Measurements from ENCODE around the gene TECRL. TPM values are rescaled to one million over a fixed set of nuclear protein-coding genes. Genes with fewer than 3 reads are reported as not detected.

The TECRL gene
- total RNA-seq, 1 donor from 2014 or later, result not detected

GRCh38 chr4:64368741-64369140 lies 40.5 kb downstream of the TECRL start:
- no peaks in the 10 kb centered on the region for H3K36me3 ChIP-seq
- no peak overlapping the region for H2AFZ ChIP-seq (replicated peaks)
- no peak overlapping the region for H3K27ac Mint-ChIP-seq
- H3K79me2 ChIP-seq (ENCODE audit: low read depth), result no peaks in the 10 kb centered on the region
- no peak overlapping the region for H3K4me3 ChIP-seq
- no peaks in the 10 kb centered on the region for H3K9me3 ChIP-seq (ENCODE audit: low read depth)
- H4K20me1 ChIP-seq (ENCODE audit: low read depth), result no peaks in the 10 kb centered on the region
- no peak overlapping the region for H3K4me2 ChIP-seq
- no peak overlapping the region for H3K4me3 Mint-ChIP-seq
- TF ChIP-seq CTCF (IDR thresholded peaks at IDR 0.05), result no peak
- no peak for TF ChIP-seq EZH2 (IDR thresholded peaks at IDR 0.05)
- no peak for TF ChIP-seq EZH2phosphoT487 (IDR thresholded peaks at IDR 0.05)
- H3K36me3 Mint-ChIP-seq, result no peaks in the 10 kb centered on the region
- H3K9ac ChIP-seq, result no peak overlapping the region
- no peaks in the 10 kb centered on the region for H3K4me1 Mint-ChIP-seq
- no peak overlapping the region for H3K27ac ChIP-seq
- no peaks in the 10 kb centered on the region for H3F3A ChIP-seq (ENCODE audit: low read depth)
- H3K4me1 ChIP-seq, result no peaks in the 10 kb centered on the region
- H3K27me3 Mint-ChIP-seq (ENCODE audit: insufficient read depth, low read depth), result no peaks in the 10 kb centered on the region
- no peaks in the 10 kb centered on the region for H3K9me3 Mint-ChIP-seq
- no peak for DNase-seq (ENCODE audit: low spot score)
- no peaks in the 10 kb centered on the region for H3K27me3 ChIP-seq

GRCh38 chr4:64361399-64361740 lies 47.9 kb downstream of the TECRL start:
- H3K4me1 ChIP-seq, result no peaks in the 10 kb centered on the region
- H2AFZ ChIP-seq (replicated peaks), result no peak overlapping the region
- Mint-ChIP-seq H3K9me3 (no peaks in the 10 kb centered on the region), H3K4me3 (no peak overlapping the region), H3K4me1 (no peaks in the 10 kb centered on the region), H3K27ac (no peak overlapping the region), H3K27me3 (ENCODE audit: insufficient read depth, low read depth) (peaks cover 2% of the 10 kb centered on the region), H3K36me3 (no peaks in the 10 kb centered on the region)
- H3K9ac ChIP-seq, result no peak overlapping the region
- no peaks in the 10 kb centered on the region for H3K36me3 ChIP-seq
- H3K4me3 ChIP-seq, result no peak overlapping the region
- no peaks in the 10 kb centered on the region for H3F3A ChIP-seq (ENCODE audit: low read depth)
- no peak for DNase-seq (ENCODE audit: low spot score)
- H4K20me1 ChIP-seq (ENCODE audit: low read depth), result no peaks in the 10 kb centered on the region
- no peak for TF ChIP-seq EZH2phosphoT487 (IDR thresholded peaks at IDR 0.05)
- no peak for TF ChIP-seq CTCF (IDR thresholded peaks at IDR 0.05)
- TF ChIP-seq EZH2 (IDR thresholded peaks at IDR 0.05), result no peak
- no peaks in the 10 kb centered on the region for H3K79me2 ChIP-seq (ENCODE audit: low read depth)
- H3K9me3 ChIP-seq (ENCODE audit: low read depth), result no peaks in the 10 kb centered on the region
- H3K27ac ChIP-seq, result no peak overlapping the region
- H3K27me3 ChIP-seq, result no peaks in the 10 kb centered on the region
- H3K4me2 ChIP-seq, result no peak overlapping the region

DNA sequence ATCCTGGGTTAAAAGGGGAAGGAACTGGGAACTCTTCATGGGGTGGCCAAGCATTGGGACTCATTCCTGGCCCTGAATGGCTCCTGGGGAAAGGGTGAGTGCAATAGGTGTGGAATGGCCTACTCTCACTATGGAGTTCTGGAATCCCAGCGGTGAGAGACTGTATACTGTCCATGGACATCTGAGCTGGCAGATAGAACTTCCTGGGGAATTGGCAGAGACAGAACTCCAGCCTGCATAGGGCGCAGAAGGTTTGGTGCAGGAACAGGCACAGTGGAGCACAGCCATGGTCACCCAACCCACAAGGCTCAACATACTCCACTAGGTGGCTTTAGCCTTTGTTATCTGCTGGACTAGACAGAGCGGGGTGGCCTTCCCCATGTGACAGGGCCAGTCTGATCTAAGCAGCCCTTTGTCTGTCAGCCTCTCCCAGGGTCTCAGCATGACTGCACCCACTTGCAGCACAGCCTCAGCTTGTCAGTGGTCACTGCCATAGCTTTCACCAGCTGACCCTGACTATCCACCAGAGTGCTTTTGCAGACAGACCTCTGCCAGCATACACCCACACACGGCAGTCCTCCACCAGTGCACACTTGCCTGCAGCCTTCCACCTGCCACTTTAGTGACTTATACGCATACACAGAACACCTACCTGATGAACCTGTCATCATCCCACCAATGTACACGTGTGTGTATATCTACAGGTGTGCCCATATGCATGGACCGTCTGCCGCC lies 48.4 kb downstream of the TECRL start:
- Mint-ChIP-seq H3K4me1 (no peaks in the 10 kb centered on the region), H3K27ac (no peak overlapping the region), H3K9me3 (no peaks in the 10 kb centered on the region), H3K27me3 (ENCODE audit: insufficient read depth, low read depth) (peaks cover 2% of the 10 kb centered on the region), H3K36me3 (no peaks in the 10 kb centered on the region), H3K4me3 (no peak overlapping the region)
- Histone ChIP-seq H3K4me3 (no peak overlapping the region), H3K4me1 (no peaks in the 10 kb centered on the region), H3K9me3 (ENCODE audit: low read depth) (no peaks in the 10 kb centered on the region), H3K27ac (no peak overlapping the region), H3K79me2 (ENCODE audit: low read depth) (no peaks in the 10 kb centered on the region), H2AFZ (replicated peaks) (no peak overlapping the region), H3K4me2 (no peak overlapping the region), H3K27me3 (no peaks in the 10 kb centered on the region), H3K9ac (no peak overlapping the region), H4K20me1 (ENCODE audit: low read depth) (no peaks in the 10 kb centered on the region), H3F3A (ENCODE audit: low read depth) (no peaks in the 10 kb centered on the region), H3K36me3 (no peaks in the 10 kb centered on the region)
- TF ChIP-seq CTCF (IDR thresholded peaks at IDR 0.05), result no peak
- no peak for TF ChIP-seq EZH2phosphoT487 (IDR thresholded peaks at IDR 0.05)
- no peak for TF ChIP-seq EZH2 (IDR thresholded peaks at IDR 0.05)
- no peak for DNase-seq (ENCODE audit: low spot score)

All from neural progenitor cell (in vitro differentiated cells).